HepG2 (cell line): Measurements from ENCODE around the gene NKD1. TPM values are rescaled to one million over a fixed set of nuclear protein-coding genes. Genes with fewer than 3 reads are reported as not detected.

Experiments
- ATAC-seq: fragments of 200-7000 bp; cut with Tn5 transposase; 3 replicates; pipeline ENCODE4 v1.9.1; 2020; ENCODE audit warnings: mild to moderate bottlenecking, moderate library complexity
- BruUV-seq: library from RNA; stranded (reverse); fragments of 400-500 nt; replicated peaks from 2 replicates; lab custom pipeline; 2021; lab: Mats Ljungman, UMichigan
- CTCF ChIA-PET: fragments of 300-600 bp; formaldehyde crosslinking; extraction: SDS; loops from one replicate; lab custom pipeline; 2021; ENCODE audit warnings: low total read pairs, inconsistent platforms, low intra/inter-chr PET ratio; lab: Yijun Ruan, JAX
- POLR2A ChIA-PET: fragments of 350-600 bp; sonication (Branson Sonifier 250); formaldehyde crosslinking; loops from one replicate; lab custom pipeline; 2020; ENCODE audit warnings: antibody characterized with exemption, inconsistent platforms; lab: Yijun Ruan, JAX
- DNase-seq: peaks from one replicate; pipeline ENCODE4 v3.0.0-alpha.2; 2015; ENCODE audit warnings: low spot score
- FAIRE-seq: peaks from 3 replicates; lab custom pipeline; 2011; peaks lifted over from hg19 to GRCh38; lab: Jason Lieb, UNC
- H2AFZ ChIP-seq: one replicate; pipeline ENCODE4 v1.6.1; 2011; ENCODE audit warnings: low read length, inconsistent platforms
- H3K27ac ChIP-seq: fragments of 300-600 bp; 3 replicates; pipeline ENCODE4 v1.8.0; 2011; ENCODE audit warnings: mixed run types, mild to moderate bottlenecking, mixed read lengths, low read length, inconsistent platforms; ENCODE audit not compliant: insufficient read depth; ENCODE audit errors: extremely low read length
- H3K27me3 ChIP-seq, 2 experiments: fragments of 200-600 bp in 1 of 2; 2 replicates in 1 of 2; 3 replicates in 1 of 2; pipeline versions ENCODE4 v1.6.0 to v1.8.0; 2011; ENCODE audit warnings: low read length in 2 of 2, mild to moderate bottlenecking in 2 of 2, moderate library complexity in 2 of 2, inconsistent platforms in 1 of 2; ENCODE audit not compliant: insufficient read depth in 2 of 2, control insufficient read depth in 1 of 2
- H3K36me3 ChIP-seq, 2 experiments: fragments of 200-600 bp in 1 of 2; replicated peaks in 1 of 2; 2 replicates in 1 of 2; 3 replicates in 1 of 2; pipeline versions ENCODE4 v1.5.1 to v1.8.0; 2011; ENCODE audit warnings: low read length in 2 of 2, inconsistent platforms in 1 of 2; ENCODE audit not compliant: insufficient read depth in 2 of 2, control insufficient read depth in 1 of 2
- H3K4me1 ChIP-seq: 2 replicates; pipeline ENCODE4 v1.5.1; 2012; ENCODE audit warnings: low read length, inconsistent platforms; ENCODE audit not compliant: insufficient read depth
- H3K4me2 ChIP-seq: 2 replicates; pipeline ENCODE4 v1.6.0; 2011; ENCODE audit warnings: low read depth, low read length, inconsistent platforms
- H3K4me3 ChIP-seq, 3 experiments: fragments of 200-600 bp in 1 of 3; sonication (generic), shearing (Covaris generic) in 1 of 3; replicated peaks in 1 of 3; 2 replicates each; pipeline ENCODE4 v1.5.1; 2011 to 2016; ENCODE audit warnings: low read length in 3 of 3, inconsistent platforms in 2 of 3, low read depth in 2 of 3, mild to moderate bottlenecking in 2 of 3, control low read depth in 1 of 3, mixed read lengths in 1 of 3; ENCODE audit not compliant: insufficient read depth in 1 of 3
- H3K79me2 ChIP-seq: one replicate; pipeline ENCODE4 v1.6.1; 2011; ENCODE audit warnings: low read length, inconsistent platforms; ENCODE audit not compliant: insufficient read depth
- H3K9ac ChIP-seq: 2 replicates; pipeline ENCODE4 v1.6.0; 2011; ENCODE audit warnings: mild to moderate bottlenecking, low read depth, low read length, inconsistent platforms; ENCODE audit not compliant: insufficient read depth
- H3K9me3 ChIP-seq: 2 replicates; pipeline ENCODE4 v1.5.1; 2012; ENCODE audit warnings: mild to moderate bottlenecking, low read length
- H4K20me1 ChIP-seq: 2 replicates; pipeline ENCODE4 v1.6.0; 2011; ENCODE audit warnings: inconsistent platforms, mild to moderate bottlenecking, low read length, moderate library complexity; ENCODE audit not compliant: insufficient read depth
- MNT ChIP-seq: fragments of 450-650 bp; IDR thresholded peaks from 2 replicates; pipeline ENCODE4 v1.6.1; 2016
- TAF1 ChIP-seq: sonication (generic); formaldehyde crosslinking; IDR thresholded peaks from 2 replicates; pipeline ENCODE4 v1.4.0; 2020; ENCODE audit warnings: missing genetic modification reagents
- TSC22D2 ChIP-seq: sonication (generic); formaldehyde crosslinking; IDR thresholded peaks from 2 replicates; pipeline ENCODE4 v1.5.1; 2020; ENCODE audit warnings: missing genetic modification reagents, mild to moderate bottlenecking, borderline replicate concordance
- ZNF333 ChIP-seq: sonication (generic); formaldehyde crosslinking; IDR thresholded peaks from 2 replicates; pipeline ENCODE4 v1.4.0; 2020; ENCODE audit warnings: mild to moderate bottlenecking, missing genetic modification reagents, borderline replicate concordance
- ZNF7 ChIP-seq: IDR thresholded peaks from 2 replicates; pipeline ENCODE4 v1.6.1; 2016; ENCODE audit warnings: missing biosample characterization, missing genetic modification reagents
- WGBS: methylation state at CpG from one replicate; pipeline ENCODE4 v1.1.6; 2017; ENCODE audit warnings: low lambda C conversion rate; 5-methylcytosine and 5-hydroxymethylcytosine counted together
- in situ Hi-C: cut with HindIII; loops from 2 replicates; pipeline ENCODE4 v1.10.0; 2017; ENCODE audit warnings: low pct_unique_long_range_greater_than_20kb; ENCODE audit not compliant: extremely low pct_ligation_motif_present
- intact Hi-C: fragments of 100-400 bp; cut with micrococcal nuclease; formaldehyde crosslinking; loops from one replicate; pipeline ENCODE4 v1.10.0; 2022; ENCODE audit not compliant: unreplicated experiment
- polyA plus RNA-seq, 8 experiments: library from polyadenylated mRNA; depleted of rRNA in 3 of 8; stranded (reverse) in 7 of 8; unstranded in 1 of 8; fragments of >200 nt; fragmentation: Illumina TruSeq in 4 of 8; extraction: Trizol in 4 of 8; gene quantifications; 2 replicates each; pipeline versions ENCODE4 v1.2.1 to v1.2.3, GENCODE V29; 2011 to 2016; ENCODE audit warnings: low read depth in 4 of 8, missing spikeins in 1 of 8, mixed read lengths in 1 of 8; ENCODE audit not compliant: insufficient read depth in 1 of 8
- total RNA-seq, 5 experiments: library from RNA; depleted of rRNA; stranded (reverse); fragments of >200 nt; fragmentation: Illumina TruSeq; extraction: Trizol; gene quantifications; 2 replicates each; pipeline ENCODE4 v1.2.3, GENCODE V29; 2016; ENCODE audit warnings: low read depth in 1 of 5

Gene NKD1
- total and polyA plus RNA-seq, 2 of the 13 experiments (the other 11 are each of a cell fraction or from before 2014, with no cell fraction given), result 70.4 to 121 TPM

DNA sequence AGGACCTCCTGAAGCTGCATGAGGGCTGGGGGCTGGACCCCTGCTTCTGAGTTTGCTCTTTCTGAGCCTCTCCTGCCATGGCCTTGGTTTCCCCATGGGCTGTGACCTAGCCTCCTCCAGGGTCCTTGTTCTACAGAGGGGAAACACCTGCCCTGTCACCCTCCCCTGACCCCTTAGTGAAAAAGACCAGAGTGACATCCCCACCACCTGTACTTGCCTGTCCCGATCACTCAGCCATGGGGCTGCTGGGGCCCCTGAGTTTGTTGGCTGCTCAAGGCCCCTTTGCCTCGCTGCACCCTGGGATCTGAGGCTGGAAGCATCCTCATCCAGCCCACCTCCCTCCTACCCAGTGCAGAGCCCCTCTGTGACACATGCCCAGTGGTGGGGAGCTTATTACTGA is 146.0 kb downstream of the NKD1 start:
- Histone ChIP-seq H3K9me3 (no peaks in the 10 kb centered on the region), H3K4me3 (peak overlapping the region in 1 of 3 experiments; percentile 69; a peak in 1 of 6 replicates), H3K4me2 (peak overlapping the region; percentile 71; the same call in 1 of the 2 replicates), H3K36me3 (no peaks in the 10 kb centered on the region), H4K20me1 (no peaks in the 10 kb centered on the region), H3K4me1 (peaks cover 63% of the 10 kb centered on the region), H3K27ac (no peak overlapping the region), H2AFZ (no peak overlapping the region), H3K27me3 (peaks cover 6 to 34% of the 10 kb centered on the region in 2 experiments; a peak in 4 of 5 replicates), H3K9ac (no peak overlapping the region), H3K79me2 (no peaks in the 10 kb centered on the region)
- no TSS peak for BruUV-seq
- POLR2A ChIA-PET, result interaction anchor here (1.5 kb wide), 1 partner anchor 26 kb away, joined by 3 read pairs; no protein-coding TSS in a partner anchor
- intact Hi-C loops (no loop called here), in situ Hi-C loops (no loop called here)
- 63% methylated on average over 1 of the region's 2 CpGs for WGBS
- CTCF ChIA-PET, result no interaction called here
- TF ChIP-seq TAF1 (CRISPR knock-in tag), result no peak
- 0 out of 2 replicates have a peak, but pooled peaks have one; percentile 26 for TF ChIP-seq ZNF333 (CRISPR knock-in tag)
- TF ChIP-seq ZNF7 (CRISPR knock-in tag), result no peak
- TF ChIP-seq MNT, result no peak
- TF ChIP-seq TSC22D2 (CRISPR knock-in tag), result no peak
- FAIRE-seq (no peak), ATAC-seq (no peak), DNase-seq (no peak)
